ENCODE measurements around the gene IL17REL.

IL17REL gene

DNA sequence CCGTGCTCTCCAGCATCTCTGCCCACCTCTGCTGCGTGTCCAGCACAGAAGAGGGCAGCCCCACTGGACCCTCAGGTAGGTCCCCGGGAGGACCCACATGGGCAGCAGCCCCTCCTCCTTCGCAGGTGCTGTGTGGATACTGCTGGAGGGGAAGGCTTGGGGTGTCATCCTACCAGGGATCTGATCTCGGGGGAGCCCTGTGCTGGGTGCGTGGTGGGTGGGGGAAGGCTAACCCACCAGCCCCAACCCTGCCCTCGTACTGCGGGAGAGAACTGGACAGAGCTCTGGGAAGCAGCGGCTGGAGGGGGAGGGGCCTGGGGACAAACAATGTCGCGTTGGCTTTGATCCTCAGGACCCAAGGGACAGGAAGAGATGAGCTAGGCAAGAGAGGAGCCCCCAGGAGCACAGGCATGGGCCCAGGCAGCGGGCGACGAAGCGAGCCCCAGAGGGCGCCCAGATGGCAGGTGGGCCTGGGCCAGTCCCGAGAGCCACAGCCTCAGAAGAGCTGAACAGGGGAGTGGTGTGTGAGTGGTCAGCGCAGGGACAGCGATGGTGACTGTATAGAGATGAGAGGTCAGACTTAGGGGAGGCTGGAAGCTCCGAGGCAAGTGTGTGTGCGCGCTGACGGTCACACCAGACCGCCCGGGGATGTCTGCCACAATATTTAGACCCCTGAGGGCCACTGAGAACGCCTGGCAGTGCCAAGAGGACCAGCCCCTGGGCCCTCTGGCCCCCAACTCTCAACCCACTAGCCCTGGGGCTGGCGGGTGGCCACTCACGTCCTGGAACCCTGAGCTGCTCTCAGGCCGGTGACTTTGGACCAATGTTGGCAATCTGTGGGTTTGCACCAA lies 53.4 kb downstream of the IL17REL start:
- DNase-seq (ENCODE audit: low read depth in 2 of 2, low spot score in 1 of 2) = no peak

DNA sequence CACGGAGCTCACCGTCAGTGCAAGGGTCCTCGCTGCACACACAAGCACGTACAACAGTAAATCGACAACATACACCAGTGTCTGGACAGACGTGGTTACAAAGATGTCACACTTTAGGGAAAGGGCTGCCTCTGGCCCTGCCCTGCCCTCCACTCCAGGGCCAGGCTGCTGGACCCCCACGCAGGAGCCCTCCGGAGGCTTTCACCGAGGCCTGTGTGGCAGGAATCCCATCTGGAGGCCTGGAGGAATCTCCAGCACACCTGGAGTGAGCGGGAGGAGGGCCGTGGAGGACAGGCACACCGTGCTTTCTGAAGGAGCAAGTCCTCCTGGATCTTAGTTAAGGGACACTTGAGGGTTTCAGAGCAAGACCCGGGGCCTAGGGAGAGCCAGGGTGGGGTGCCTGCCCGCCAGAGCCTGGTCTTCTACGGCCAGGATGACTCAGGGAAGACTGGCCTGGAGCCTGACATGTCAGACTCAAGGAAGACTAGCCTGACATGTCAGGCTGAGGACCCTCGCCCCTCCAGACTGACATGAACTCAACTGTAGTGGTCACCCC lies 54.1 kb downstream of the IL17REL start:
- DNase-seq (ENCODE audit: low read depth in 2 of 2, low spot score in 1 of 2) = no peak

DNA sequence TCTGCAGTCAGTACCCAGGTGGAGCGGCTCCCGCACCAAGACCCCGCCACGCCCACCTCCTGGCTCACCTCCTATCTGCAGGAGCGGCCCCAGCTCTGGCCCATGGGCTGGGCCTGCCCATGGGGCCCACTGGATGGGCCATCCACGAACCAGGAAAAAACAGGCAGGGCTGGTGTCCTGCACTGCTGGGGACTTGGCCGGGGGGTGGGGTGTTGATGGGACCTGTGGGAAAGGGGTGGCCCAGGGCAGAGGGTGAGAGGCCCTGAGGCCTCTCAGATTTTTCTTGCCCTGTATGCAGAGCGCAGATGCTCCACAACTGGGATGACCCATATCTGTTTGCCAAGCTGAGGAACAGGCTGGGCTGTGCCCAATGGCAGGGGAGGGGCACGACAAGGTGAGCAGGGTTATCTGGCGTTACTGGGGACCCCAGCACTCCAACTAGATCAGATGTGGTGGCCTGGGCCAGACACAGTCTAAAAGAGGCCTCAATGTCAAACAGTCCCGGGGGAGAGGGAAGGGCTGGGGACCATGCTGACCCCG lies 54.7 kb downstream of the IL17REL start:
- DNase-seq (ENCODE audit: low read depth in 2 of 2, low spot score in 1 of 2) = no peak

DNA sequence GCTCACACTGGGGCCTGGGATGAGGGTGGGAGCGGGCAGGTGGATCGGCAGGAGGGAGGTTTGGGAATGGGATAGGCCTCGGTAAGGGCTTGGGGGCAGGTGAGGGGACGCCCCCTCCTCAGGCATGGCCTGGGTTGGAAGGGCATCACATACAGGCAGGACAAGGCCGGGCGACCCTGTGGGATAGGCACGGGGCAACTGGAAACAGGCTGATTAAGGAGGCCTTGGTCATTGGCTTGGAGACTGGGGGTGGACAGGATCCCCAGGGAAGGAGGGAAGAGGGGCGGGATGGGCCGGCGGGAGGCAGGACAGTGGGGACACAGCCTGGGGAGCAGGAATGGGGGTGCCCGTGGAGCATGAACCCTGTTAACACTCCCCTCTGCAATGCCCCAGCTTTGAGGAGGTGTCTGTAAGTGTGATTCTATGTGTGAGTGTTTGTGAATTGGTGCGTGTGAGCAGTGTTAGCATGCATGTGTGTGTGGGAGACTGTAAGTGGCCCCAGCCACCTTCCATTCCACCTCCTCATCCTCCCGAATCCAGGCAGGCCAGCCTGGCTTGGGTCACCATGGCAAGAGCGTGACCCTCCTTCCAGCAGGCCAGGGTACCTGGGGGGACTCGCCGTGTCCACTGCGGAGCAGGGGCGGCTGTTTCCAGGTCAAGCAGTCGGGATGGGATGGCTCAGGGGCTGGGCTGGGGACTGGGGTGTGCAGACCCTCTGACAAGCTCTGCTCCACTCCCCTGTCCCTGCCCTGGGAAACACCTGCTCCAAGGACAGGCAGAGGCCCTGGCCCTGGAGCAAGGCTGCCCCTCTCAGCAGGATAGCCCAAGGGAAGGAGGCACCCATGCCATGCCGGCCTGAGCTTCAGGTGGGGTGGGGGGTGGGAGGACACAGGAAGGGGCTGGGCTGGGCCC lies 55.4 kb downstream of the IL17REL start:
- DNase-seq (ENCODE audit: low read depth in 2 of 2, low spot score in 1 of 2) = no peak

DNA sequence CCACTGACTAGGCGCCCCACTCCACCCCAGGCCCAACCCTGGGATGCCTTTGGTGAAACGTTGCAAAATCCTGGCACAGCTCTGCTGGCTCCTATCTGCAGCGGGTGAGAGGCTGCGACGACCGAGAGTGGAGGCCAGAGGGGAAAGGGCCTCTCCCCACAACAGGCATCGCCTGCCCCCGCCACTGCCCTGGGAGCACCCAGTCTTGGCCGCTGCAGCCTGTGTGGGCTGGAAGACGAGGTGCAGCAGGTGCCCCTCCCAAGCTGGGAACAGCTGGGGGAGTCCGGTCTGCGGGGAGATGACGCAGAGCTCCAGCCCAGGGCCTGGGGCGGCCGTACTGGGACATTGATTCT lies 56.2 kb downstream of the IL17REL start:
- no peak for DNase-seq (ENCODE audit: low read depth in 2 of 2, low spot score in 1 of 2)

DNA sequence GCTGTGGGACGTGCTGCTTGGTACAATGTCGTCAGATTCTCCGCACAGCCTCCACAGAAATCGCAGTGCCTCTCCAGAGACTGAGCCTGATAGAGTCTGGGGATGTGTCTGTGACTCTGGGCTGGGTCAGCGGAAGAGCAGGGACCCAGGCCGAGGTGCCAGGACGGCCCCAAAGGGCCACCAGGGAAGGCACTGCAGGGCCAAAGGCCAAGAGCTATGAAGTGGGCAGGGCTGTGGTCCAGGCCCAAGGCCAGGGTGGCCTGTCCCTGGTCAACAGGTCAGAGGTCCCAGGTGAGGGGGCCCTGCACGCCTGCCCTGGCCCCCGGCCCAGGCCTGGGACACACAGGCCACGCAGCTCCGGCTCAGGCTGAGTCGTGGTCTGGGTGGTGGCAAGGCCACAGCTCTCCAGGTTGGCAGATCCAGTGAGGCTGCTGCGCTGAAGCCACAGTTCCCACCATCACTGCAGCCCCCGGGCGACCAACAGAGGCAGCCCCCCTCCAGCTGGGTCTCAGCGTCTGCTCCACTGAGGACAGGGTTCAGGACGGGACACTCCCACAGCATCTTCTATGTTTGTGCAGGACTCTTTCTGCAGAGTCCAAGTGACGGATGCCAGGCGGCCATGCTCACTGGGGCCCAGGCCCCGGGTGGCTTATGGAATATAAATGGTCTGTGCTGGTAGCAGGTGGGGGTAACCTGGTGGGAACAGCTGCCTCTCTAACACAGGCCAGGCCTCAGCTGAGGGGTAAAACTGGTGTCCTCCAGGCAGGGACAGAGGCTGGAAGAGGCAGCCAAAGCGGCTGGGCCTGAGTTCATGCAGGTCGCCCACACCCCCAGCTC lies 56.8 kb downstream of the IL17REL start:
- DNase-seq (ENCODE audit: low read depth in 2 of 2, low spot score in 1 of 2) = no peak

DNA sequence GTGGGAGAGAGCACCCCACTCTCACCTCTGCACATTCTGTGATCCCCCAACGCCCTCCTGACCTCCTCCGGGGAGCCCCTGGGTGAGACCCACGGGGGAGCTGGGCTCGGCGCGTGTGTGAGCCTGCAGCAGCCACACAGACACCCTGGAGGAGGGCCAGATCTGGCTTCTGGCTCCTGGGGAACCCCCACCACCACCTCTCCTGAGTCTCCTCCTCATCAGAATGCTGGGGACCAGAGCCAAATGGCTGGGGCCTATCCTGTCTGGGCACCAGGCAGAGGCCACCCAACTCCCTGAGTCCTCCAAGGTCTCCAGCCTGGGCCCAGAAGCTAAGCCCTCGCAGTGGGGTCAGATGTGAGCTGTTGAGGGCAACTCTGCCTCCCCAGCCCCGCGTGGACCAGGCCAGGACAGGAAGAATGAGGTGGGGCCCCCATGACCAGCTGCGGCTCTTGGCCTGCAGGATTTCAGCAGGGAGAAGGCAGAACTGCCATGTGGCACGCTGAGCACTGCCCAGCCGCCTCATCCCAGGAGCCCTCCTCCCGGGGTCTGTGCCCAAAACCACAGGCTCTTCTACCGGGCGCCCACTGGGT lies 57.5 kb downstream of the IL17REL start:
- DNase-seq (ENCODE audit: low read depth in 2 of 2, low spot score in 1 of 2) = no peak

DNA sequence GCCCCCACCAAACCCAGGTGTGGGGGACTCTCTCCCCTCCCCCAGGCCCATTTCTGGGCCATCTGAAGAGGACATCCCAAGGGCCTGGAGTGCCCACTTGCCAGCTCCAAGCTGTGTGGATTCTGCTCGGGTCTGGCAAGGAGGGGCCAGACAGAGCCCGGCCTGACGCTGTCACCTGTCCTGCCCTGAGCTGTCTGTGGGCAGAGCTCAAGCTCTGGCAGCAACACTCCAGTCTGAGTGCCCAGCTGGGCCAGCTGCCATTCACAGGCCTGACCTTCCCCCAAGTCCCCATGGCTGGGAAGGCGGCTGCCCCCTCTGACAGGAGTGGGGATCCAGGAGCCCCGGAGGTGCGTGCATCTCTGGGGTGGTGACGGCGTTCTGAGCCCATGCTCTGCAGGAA lies 58.2 kb downstream of the IL17REL start:
- DNase-seq (ENCODE audit: low read depth in 2 of 2, low spot score in 1 of 2) = no peak

DNA sequence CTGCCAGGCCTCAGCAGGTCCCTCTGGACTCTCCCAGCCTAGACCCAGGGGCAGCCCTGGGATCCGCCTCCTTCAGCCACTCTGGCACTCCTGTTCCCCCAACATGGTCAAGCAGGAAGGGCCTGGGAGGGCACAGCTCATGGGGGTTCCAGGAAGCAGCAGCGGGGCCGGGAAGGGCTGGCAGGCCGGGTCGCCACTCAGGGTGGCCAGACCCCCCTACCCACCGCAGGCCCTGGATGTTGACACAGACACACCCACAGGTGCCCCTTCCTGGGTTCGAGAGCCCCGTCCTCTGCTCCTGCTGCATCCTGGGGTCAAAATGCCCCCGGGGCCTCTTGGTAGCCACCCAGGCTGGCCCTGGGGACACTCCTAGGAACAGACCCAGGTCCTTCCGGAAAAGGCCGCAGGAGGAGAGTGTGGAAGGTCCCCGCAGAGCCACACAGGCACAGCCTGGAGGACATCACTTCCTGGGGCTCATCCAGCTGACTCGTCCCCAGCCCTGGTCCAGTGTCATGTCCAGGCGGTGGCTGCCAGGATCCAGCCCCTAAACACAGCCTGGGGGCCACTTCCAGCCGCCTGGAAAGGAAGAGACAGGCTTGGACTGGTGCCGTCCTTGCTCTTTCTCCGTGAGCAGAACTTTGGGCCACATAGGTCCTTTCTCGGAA lies 58.8 kb downstream of the IL17REL start:
- no peak for DNase-seq (ENCODE audit: low read depth in 2 of 2, low spot score in 1 of 2)

DNA sequence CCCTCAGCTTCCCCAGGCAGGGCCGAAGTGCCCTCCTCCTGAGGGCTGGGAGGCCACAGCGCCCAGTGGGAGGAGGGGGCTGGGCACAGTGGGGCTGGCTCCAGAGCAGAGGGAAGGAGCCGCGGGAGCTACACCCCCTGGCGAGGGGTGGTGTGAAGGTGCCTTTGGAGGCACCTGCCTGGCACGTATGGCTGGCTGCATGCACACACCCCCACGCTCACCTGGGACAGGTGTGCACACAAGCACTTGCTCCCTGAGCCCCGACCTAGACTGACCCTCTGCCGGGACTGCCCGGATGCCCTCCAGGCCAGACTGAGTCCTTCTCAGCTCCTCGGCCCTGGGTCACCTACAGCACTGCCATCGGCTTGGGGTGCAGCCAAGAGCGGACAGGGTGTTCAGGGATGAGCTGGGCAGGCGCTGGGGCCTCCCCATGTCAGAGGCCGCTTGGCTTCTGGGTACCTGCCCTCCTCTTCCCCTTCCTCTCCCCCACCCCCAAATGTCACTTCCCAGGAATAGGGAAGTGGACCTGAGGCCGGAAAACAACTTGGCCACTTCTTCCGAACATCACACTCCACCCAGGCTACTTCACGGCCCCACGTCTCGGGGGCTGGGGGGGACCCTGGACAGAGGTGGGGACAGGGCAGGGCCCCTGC lies 59.4 kb downstream of the IL17REL start:
- DNase-seq (ENCODE audit: low read depth in 2 of 2, low spot score in 1 of 2) = no peak

DNA sequence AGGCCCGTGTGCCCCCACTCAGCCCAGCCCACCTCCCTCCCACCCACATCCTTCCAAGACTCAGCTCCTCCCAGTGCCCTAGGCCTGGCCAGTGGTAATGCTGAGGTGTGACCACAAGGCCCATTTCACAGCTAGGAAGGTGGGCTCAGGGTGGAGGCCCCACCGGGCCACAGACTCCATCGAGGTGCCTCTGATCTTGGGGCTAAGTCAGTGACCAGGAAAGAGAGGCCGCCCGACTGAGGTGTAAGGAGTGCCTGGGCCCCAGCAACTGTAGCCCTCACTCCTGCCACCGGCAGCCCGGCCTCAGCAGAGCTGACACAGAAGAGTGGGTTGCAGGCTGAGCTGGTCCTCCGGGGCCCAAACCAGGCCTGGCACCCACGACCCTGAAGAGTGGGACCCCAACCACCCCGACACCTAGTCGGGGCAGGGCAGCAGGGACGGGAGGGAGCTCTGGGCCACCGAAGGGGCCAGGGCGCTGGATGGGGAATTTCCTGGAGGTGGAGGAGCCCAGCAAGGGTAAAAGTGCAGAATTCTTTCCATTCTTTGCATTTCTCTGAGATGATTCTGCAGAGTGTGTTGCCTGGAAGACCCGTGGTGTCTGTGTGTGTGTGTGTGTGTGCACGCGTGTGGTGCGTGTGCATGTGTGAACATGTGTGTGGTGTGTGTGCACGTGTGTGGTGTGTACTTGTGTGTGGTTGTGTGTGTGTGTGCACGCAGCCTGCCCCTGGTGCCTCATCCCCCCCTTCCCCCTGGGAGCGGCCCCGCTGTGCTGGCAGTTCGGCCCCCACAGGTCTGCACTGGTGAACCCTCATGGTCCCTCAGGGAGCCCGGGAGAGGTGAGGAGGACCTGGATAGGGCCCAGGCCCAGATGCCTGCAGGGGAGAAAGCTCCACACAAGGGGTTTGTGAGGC lies 60.3 kb downstream of the IL17REL start:
- no peak for DNase-seq (ENCODE audit: low read depth in 2 of 2, low spot score in 1 of 2)

DNA sequence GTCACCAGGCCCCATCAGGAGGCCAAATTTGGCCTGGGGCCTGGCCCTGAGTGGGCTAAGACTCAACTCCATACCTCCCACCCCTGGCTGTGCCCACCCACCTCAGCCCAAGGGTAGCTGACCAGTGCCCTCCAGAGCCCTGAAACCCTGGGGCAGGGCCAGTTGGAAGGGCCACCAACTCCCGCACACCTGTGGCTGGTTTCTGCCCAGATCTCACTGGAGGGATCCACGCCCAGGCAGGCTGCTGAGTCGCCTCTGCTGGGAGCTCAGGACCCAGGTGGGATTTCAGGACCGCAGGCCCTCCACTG lies 60.9 kb downstream of the IL17REL start:
- DNase-seq (ENCODE audit: low read depth in 2 of 2, low spot score in 1 of 2) = no peak

DNA sequence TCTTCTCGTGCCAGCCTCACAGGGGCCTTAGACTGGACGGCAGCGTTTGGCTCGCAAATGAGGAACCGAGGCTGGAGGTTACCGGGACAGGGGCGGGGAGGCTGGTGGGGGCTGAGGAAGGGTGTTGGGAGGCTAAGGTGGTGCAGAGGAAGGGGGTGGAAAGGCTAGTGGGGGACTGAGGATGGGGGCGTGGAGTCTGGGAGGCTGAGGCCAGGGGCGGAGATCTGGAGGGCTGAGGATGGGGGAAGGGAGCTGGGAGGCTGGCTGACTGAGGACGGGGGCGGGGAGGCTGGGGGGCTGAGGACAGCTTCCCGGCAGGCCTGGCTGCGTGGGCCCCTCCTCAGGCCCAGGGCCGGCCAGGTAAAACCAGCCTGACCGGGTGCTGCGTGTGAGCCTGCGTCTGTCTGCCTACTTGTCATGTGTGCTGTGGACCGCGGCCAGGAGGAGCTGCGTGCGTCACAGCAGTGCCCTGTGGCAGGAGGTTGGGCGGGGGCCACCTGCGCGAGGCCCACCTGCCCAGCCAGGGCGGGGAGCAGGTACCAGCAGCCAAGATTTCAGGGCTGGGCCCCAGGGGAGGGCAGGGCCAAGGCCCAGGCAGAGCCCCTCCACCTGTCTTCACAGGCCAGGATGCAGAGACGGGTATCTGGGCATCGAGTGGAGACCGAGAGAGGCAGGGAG lies 61.4 kb downstream of the IL17REL start:
- DNase-seq (ENCODE audit: low read depth in 2 of 2, low spot score in 1 of 2) = no peak

DNA sequence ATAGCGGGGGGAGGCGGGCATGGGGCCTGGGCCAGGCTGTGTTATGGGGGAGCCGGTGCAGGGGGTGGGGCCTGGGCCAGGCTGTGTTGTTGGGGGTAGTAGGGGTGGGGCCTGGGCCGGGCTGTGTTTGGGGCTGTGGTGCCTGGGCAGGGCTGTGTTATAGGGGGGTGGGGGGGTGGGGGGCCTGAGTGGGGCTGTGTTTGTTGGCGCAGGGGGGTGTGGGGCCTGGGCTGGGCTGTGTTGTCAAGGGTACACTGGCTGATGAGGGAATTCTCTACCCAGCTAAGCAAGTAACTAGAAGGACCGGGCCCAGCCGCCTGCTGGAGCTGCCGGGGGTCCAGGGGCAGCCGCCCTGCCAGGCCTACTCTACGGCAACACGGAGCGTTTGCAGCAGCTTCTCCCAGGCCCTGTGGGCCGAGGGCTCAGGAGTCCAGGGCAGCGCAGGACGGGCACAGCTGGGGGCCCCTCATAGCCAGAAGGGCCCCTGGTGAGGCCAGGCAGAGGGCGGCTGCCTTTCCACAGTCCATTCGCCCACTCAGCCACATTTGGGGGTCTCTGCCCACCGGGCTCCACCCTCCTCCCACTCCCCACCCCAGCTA lies 62.1 kb downstream of the IL17REL start:
- DNase-seq (ENCODE audit: low read depth in 2 of 2, low spot score in 1 of 2) = no peak

DNA sequence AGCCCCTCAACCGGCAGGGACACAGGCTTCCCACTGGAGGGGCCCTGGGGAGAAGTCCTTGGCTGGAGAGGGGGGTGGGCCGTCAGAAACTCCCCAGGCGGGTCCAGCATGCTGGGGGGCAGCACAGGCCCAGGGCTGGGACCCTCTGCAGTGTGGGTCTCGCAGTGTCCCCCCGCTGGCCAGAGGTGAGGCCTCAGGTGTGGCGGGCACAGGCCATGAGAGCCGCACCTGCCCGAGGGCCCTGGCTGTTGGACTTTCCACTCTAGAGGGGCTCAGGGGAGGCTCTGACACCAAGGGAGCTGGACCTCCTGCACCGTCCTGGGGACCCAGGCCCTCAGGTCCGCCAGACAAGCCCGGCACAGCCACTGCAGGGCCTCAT lies 62.7 kb downstream of the IL17REL start:
- no peak for DNase-seq (ENCODE audit: low read depth in 2 of 2, low spot score in 1 of 2)

DNA sequence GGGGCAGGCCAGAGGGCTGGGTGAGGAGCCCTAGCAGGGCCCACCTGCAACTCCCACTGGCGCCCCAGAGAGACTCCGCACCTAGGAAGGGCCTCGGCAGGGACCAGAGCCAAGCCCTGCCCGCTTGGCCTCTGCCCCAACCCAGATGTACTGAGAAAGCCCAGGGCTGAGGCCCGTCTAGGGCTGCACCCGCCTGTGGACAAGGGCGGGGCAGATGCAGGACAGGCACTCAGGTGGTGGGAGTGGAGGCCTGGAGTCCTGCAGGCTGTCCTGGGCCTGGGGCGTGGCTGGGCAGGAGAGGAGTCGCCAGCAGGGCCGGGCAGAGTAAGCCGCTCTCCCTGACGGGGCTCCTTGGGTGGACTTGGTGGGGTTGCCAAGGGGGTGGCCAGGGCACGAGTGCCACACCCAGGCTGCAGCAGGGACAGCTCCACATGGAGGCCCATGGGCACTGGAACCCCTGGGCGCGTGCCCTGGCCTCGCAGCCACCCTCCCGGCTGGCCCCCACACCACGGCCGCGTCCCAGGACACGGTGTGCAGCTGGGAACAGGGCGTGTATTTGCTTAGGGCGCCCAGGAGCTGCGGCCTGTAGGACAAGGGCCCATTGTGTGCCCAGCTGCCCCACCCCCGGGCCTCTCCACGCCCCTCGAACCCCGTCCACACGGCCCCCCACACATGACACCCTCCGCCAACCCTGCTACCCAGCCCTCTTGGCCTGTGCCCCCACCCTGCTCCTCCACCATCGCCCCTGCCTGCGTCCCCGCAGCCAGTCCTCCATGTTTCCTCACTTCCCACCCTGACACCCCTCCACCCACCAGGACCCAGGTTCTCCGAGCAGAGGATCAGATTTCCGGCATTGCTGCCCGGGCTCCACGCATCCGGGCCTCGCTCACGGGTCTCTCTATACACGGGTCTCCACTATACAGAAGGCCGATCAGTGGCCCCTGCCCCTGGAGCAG lies 63.3 kb downstream of the IL17REL start:
- no peak for DNase-seq (ENCODE audit: low read depth in 2 of 2, low spot score in 1 of 2)
